Hepatic stellate cell (primary cell): ENCODE data around the gene IL17RE.
A peak's percentile ranks its signal among the peaks of the same experiment; 100 is the strongest.

ENCODE experiments used
- DNase-seq: peaks from one replicate; pipeline ENCODE4 v3.0.0; 2011; ENCODE audit warnings: low spot score

The IL17RE gene

GRCh38 chr3:9903904-9904303, 1.3 kb downstream of the IL17RE start:
- no peak for DNase-seq

- DNase-seq = no peak
Observed at GRCh38 chr3:9906480-9906879, 3.8 kb downstream of the IL17RE start.

DNA sequence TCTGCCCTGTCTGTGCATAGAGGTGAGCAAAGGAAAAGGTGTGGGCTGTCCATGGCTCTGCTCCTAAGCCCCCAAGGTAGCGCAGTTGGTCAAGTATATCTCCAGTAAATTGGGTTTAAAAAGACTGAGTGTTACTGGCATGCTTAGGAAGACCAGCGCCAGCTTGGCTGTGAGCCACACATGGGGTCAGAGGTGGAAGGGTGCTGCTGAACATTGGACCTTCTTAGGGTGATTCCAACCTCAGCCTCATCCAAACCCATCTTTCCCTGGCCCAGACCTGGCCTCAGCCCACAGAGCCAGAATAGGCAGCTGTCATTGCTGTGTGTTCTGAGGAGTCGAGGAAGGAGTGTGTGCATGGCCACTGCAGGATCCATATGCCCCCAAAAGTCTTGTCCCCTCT, 5.6 kb downstream of the IL17RE start:
- no peak for DNase-seq

DNA sequence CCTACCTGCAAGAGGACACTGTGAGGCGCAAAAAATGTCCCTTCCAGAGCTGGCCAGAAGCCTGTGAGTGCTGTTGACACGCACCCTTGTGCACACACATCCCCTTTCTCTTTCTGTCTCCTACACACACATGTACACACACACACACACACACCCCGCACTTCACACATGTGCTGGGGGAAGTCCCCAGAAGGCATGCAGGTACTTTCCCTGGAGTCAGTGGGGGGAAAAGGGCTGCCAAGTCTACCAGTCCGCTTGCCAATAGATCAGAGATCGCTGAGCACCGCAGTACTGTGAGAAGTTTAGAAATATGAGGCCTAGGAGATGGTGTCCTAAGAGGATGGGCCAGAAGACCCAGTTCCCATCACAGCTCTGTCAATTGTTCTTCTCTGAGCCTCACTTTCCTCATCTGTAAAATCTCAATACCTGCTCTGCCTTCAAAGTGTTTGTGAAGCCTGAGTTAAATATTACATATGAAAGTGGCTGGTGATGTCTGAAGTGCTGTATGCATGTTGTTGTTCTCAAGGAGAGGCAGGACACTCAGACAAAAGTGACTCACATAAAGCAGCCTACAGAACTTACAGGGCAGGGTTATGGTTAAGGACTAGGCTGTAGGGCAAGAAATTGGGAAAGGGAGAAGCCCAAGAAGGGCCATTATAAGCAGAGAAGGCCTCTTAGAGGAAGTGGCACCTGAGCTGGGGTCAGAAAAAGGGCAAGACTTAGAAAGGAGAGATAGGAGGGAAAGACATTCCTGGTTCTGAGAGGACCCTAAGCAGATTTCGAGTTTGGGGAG, 6.8 kb downstream of the IL17RE start:
- DNase-seq = no peak

GRCh38 chr3:9911863-9912262, 9.2 kb downstream of the IL17RE start:
- no peak for DNase-seq

- no peak for DNase-seq
Observed at GRCh38 chr3:9912294-9912935, 9.8 kb downstream of the IL17RE start.

DNA sequence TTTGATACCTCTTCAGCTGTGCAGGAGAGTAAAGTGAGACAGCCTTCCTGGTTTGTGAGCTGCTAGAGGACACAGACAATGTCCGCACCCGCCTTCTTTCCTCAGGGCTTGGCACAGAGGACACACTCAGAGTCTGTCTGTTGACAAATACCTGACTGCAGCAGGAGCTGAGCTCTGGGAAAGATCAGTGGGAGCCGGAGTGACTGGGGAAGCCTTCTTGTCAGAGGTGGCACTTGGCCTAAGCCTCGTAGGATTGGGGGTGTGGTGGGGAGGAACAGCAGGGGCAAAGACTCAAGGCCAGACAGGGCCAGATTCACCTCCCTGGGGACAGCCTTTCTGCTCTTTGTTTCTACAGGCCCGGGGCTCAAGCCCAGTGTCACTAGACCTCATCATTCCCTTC, 11.0 kb downstream of the IL17RE start:
- no peak for DNase-seq

- no peak for DNase-seq
Observed at GRCh38 chr3:9914011-9914410, 11.4 kb downstream of the IL17RE start.

- DNase-seq = no peak
Observed at GRCh38 chr3:9914559-9915253, 12.1 kb downstream of the IL17RE start.

- peak; percentile 53 for DNase-seq
Observed at GRCh38 chr3:9915254-9916141, 12.8 kb downstream of the IL17RE start.

DNA sequence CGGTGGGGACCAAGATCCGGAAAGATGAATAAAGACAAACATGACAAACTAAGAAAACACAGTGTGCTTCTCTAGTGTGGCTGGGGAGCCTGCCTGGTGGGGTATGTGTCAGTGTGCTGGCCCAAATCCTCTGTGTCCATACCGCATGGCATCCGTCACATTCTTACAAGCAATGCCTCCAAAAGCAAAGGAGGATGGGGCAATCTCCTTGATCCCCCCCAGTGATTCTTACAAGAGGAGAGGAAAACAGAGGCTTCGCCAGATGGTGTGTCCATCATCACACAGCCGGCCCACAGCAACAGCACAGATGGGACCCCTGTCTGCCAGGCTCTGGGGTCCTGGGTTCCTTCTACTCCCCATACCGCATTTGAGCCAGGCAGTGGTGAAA, 13.7 kb downstream of the IL17RE start:
- peak; percentile 77 for DNase-seq

DNA sequence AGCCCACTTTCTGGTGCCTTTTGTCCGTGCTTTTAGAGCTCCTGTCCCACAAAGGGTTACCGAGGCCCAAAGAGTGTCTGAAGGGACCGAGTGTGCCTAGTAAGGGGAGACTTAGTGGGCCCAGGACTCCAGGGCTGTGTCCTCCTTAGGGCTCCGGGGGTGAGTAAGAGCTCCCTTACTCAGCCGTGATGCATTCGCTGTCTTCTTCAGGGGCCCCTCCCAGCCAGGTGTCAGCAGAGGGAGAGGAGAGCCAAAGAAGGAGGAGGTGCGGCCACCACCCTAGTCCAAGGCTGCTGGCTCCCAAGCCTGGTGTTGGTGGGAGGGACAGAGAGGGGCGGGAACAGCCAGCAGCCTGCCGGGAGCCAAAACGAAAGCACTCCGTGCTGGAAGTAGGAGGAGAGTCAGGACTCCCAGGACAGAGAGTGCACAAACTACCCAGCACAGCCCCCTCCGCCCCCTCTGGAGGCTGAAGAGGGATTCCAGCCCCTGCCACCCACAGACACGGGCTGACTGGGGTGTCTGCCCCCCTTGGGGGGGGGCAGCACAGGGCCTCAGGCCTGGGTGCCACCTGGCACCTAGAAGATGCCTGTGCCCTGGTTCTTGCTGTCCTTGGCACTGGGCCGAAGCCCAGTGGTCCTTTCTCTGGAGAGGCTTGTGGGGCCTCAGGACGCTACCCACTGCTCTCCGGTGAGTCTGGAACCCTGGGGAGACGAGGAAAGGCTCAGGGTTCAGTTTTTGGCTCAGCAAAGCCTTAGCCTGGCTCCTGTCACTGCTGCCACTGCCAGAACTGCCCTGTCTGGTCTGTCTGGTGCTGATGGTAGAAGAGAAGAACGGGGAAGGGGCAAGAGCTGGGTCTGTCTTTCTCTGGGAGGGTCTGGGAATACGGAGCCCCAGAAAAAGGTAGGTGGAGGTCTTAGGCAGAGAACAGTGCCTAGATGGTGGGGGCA, 14.4 kb downstream of the IL17RE start, which contains the start of gene IL17RC:
IL17RC (plus strand) TSS at position 365 of the 947 bp plus-strand sequence; CDS start at position 583, 218 bp downstream.
- DNase-seq = peak; percentile 91

DNA sequence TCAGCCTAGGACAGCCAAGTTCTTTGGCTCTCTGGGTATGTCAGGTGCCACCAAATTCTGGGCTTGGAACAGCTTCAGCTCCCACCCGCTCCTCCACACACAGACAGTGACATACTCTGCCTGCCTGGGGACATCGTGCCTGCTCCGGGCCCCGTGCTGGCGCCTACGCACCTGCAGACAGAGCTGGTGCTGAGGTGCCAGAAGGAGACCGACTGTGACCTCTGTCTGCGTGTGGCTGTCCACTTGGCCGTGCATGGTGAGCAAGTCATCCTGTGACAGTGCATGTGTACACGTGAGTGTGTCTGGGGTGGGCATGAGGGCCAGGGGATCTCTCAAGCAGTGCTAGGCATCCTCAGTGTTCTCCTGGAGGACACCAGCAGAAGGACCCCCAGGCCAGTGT, 15.2 kb downstream of the IL17RE start:
- DNase-seq = no peak

DNA sequence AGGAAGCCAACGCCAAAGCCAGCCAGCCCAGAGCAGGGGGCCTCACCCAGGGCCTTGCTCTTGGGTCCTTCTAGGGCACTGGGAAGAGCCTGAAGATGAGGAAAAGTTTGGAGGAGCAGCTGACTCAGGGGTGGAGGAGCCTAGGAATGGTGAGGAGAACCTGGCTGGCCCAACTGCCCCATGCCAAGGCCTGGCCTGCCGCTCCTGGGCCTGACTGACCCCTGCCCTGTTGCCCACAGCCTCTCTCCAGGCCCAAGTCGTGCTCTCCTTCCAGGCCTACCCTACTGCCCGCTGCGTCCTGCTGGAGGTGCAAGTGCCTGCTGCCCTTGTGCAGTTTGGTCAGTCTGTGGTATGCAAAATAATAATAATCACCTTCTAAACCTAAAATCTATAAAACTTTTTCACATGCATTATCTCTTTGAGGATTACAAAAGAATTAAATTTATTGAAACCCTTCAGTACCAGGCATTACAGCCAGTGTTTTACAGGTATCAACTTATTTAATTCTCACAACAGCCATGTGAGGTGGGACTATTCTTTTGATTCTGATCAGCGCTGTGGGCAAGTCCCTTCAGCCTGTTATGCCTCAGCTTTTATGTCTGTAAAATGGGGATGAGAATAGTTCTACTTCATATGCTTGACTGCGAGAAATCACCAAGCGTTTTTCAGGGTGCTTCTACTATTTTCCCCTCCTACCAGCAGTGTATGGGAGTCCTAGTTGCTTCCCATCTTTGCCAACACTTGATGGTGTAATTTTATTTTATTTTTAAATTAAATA, 15.8 kb downstream of the IL17RE start:
- DNase-seq = no peak

DNA sequence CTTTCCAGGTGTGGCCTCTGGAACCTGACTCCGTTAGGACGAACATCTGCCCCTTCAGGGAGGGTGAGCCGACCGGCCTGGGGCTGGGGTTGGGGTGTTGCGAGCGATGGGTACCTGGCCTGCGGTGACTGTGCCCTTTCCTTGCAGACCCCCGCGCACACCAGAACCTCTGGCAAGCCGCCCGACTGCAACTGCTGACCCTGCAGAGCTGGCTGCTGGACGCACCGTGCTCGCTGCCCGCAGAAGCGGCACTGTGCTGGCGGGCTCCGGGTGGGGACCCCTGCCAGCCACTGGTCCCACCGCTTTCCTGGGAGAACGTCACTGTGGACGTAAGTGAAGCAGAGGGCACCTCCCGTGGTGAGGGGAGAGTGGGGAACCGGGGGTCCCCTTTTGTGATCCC, 25.5 kb downstream of the IL17RE start:
- no peak for DNase-seq

DNA sequence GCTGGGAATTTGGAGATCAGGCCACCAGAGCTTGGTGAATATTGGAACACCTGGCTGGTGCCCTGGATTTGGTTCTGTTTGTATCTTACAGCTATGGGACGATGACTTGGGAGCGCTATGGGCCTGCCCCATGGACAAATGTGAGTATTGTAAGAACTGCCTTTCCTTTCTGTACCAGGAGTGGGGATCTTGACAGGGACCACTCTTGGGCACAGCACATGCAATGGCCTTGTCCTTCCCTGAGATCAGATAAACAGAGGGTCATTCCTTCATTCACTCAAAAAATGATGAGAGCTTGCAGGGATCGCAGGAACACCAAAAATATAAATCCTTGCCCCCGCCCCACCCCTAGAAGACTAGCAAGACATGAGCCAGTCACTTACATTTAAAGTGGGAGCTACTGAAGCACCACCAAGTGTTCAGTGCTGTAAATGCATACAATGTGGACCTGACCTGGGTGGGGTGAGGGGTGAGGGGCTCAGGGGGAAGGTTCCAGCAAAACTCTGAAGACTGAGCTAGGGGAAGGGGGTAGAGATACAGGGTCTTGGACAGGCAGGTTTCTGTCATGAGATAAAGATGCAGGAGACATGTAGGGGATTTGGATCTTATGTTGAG, 28.3 kb downstream of the IL17RE start:
- no peak for DNase-seq

GRCh38 chr3:9932535-9932842, 29.8 kb downstream of the IL17RE start:
- no peak for DNase-seq

DNA sequence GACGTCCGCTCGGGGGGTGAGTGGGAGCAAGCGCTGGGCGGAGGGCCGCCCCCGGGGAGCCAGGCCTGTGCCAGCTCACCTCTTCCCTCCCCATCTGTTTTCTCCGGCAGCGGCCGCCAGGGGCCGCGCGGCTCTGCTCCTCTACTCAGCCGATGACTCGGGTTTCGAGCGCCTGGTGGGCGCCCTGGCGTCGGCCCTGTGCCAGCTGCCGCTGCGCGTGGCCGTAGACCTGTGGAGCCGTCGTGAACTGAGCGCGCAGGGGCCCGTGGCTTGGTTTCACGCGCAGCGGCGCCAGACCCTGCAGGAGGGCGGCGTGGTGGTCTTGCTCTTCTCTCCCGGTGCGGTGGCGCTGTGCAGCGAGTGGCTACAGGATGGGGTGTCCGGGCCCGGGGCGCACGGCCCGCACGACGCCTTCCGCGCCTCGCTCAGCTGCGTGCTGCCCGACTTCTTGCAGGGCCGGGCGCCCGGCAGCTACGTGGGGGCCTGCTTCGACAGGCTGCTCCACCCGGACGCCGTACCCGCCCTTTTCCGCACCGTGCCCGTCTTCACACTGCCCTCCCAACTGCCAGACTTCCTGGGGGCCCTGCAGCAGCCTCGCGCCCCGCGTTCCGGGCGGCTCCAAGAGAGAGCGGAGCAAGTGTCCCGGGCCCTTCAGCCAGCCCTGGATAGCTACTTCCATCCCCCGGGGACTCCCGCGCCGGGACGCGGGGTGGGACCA, 30.4 kb downstream of the IL17RE start:
- peak; percentile 83 for DNase-seq

- peak; percentile 92 for DNase-seq
Observed at GRCh38 chr3:9933561-9934234, 31.1 kb downstream of the IL17RE start, which contains the start of gene CRELD1. CRELD1 (plus strand) TSS chr3:9933834; CDS start chr3:9934439, 605 bp downstream.
